NCI-H146 treated with DMSO at 0.1 percent for 48 hours (cell line): ENCODE results near the gene CRLF1.
"Not testable (repeated sequence)": the region's sequence is repeated elsewhere in the genome, so short reads cannot be mapped to it uniquely, and the experiment has no call there.

Experiments
- DNase-seq: peaks from one replicate; lab custom pipeline; 2025; ENCODE audit not compliant: unreplicated experiment; lab: John Stamatoyannopoulos, UW

The CRLF1 gene

DNA sequence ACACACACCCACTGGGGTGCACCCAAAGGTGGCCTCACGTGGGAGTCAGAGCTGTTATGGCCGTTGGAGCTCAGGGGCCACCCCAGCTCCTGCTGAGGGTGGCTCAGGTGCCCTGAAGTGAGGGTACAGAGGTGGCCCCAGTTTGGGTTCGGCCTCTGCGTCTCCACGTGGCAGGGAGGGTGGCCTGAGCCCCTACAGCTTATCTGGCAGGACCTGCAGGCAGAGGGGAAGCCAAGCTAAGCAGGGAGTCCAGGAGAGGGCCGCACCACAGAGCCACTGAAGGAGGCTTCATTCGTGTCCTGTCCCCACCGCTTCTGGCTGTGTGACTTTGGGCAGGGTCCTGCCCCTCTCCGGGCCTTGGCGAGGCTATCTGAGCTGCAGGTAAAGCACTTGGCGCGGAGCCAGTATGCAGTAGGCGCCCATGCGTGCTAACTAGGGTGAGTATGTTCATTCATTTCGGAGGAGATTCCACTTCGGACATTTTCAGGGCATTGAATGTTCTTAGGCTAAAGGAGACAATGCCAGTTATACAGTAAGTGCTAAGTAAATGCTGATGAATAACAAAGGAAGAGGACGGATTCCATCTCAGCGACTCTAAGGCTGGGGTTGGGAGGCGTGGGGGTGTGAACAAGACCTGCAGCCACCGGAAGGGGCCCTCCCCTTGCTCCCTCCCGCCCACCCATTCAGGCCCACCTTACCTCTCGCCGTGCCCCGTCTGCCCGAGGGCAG lies 13.1 kb downstream of the CRLF1 start:
- DNase-seq: no peak

DNA sequence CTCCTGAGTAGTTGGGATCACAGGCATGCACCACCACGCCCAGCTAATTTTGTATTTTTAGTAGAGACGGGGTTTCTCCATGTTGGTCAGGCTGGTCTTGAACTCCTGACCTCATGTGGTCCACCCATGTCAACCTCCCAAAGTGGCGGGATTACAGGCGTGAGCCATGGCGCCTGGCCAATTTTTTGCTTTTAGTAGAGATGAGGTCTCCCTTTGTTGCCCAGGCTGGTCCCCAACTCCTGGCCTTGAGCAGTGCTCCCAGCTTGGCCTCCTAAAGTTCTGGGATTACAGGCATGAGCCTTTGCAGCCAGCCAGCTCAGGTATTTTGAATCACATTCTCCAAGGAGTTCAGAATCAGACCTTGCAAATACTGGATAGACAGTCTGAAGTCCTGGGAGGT lies 13.9 kb downstream of the CRLF1 start:
- not testable (repeated sequence) for DNase-seq

DNA sequence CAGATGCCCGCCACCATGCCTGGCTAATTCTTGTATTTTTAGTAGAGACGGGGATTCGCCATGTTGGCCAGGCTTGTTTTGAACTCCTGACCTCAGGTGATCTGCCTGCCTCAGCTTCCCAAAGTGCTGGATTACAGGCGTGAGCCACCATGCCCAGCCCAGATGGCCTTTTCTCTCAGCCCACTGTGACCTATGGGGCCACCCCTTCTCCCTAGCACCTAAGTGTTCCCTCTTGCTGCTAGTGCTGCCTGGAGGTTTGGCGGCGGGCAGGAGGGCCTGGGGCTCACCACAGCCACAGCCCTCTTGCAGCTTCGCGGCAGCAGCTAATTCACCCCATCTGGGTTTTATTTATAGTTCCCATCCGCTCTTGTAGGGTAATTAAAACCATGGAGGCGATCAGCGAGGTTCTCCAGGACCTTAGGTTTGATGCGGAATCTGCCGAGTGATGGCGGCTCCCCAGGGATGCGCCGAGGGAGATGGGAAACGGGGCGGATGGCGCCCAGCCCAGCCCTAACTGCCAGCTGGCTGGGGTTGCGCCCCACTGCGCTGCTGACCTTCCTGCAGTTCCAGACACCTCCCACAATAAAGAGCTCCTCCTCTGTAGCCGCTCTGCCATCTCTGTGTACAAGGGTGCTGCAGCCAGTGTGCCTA lies 14.7 kb downstream of the CRLF1 start:
- no peak for DNase-seq

DNA sequence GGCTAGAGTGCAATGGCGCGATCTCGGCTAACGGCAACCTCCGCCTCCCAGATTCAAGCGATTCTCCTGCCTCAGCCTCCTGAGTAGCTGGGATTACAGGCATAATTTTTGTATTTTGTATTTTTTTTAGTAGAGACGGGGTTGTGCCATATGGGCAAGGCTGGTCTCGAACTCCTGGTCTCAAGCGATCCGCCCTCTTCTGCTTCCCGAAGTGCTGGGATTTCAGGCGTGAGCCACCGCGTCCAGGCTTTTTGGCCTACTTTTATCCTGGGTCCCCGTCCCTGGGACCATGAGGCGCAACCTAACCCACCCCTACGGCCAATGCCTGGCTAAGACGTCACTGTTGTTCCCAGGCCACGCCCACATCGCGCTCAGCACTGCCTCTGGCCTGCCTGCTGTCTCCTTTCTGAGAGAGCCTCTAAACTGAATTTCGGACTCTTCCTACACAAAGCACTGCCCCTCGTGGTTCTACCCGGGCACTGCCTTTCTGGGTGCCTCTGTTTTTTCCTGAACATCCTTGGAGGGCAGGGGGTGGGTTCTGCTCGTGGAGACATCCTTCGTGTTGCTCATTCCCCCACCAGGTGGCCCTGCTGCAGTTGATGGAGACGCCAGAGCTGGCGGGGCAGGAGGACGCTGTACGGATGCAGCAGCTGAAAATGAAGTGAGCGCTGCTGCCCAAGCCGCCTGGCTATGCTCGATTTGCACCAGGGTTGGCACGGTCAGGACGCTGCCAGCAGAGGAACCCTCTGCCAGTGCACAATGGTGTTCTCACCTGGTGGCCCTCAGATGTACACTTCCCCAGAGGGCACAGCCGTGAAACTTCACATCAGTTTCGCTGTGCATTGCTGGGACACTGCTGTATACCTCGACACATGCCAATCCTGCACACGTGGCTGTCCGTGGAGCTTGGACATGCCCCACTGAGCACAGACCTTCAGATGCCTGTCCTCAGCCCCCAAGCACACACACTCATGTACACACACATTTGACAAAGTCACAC lies 16.0 kb downstream of the CRLF1 start:
- DNase-seq: no peak

DNA sequence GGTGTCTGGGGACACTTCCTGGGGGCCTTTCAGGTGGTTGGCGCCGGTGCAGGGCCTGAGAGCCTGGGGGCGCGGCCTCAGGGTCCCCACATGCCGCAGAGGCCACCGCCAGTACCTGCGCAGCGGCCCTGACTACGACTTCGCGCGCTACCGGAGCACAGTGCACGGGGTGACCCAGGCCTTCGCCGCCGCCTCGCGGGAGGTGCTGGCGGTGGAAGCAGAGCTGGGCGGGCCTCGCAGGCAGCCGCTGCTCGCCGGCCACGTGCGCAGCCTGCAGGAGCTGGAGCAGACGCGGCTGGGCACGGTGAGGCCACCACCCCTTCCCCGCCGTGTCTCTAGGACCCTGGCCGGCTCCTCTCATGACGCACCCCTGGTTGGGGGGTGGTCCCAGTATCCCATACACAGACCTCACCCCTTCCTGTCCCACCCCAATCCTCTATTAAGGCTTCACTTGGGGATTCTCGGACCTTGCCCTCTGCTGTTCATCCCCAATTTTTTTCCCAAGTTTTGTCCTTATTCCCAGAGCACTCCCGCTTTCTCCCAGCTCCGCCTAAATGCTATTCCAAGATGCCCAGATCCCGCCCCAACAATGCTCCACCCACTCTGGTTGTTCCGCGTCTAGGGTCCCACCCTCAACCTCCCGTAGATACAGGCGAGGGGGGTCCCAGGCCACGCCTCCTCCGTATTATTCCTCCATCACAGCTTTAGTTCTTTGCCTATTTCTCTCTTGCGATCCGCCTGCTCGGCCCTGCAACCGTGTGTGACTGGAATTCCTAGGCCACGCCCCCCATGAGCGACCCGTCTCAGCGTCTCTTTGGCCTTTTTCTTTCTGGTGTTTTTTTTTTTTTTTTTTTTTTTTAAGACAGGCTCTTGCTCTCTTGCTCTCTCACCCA lies 17.0 kb downstream of the CRLF1 start:
- peak; percentile 60 for DNase-seq

DNA sequence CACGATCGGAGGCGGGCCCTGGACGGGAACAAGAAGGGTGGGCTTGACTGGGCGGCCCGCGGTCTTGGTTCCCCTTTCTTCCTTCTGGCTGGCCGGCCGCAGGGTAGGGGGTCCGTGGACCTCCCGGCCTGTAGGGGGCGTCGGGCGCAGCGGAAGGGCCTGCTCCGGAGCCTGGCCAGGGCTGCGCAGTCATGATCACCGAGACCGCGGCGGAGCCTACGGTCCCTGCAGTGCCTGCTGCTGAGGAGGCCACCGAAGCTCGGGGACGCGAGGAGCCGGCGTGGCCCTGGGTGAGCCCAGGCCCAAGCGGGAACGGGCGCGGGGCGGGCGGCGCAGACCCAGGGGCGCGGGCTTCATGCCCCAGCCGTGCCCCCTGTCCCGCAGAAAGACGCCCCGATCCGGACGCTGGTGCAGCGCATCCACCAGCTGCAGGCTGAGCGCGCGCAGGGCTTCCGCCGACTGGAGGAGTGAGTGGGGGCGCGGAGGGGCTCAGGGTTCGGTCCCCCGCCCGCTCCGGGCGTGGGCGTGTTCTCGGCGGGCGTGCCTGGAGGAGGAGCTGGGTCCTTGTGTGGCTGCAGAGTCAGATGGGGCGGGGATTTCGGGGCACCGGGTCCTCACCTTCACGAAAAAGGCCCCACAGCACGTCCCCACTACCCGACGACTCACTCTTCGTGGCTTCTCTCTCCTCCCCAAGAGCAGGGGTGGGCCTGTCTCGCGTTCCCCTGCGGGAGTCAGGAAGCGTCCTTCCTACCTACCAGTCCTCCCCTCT lies 17.8 kb downstream of the CRLF1 start, which contains the start of gene REX1BD:
REX1BD (plus strand) TSS at position 188 of the 769 bp plus-strand sequence; CDS start at position 192, 4 bp downstream.
- DNase-seq: peak; percentile 80

DNA sequence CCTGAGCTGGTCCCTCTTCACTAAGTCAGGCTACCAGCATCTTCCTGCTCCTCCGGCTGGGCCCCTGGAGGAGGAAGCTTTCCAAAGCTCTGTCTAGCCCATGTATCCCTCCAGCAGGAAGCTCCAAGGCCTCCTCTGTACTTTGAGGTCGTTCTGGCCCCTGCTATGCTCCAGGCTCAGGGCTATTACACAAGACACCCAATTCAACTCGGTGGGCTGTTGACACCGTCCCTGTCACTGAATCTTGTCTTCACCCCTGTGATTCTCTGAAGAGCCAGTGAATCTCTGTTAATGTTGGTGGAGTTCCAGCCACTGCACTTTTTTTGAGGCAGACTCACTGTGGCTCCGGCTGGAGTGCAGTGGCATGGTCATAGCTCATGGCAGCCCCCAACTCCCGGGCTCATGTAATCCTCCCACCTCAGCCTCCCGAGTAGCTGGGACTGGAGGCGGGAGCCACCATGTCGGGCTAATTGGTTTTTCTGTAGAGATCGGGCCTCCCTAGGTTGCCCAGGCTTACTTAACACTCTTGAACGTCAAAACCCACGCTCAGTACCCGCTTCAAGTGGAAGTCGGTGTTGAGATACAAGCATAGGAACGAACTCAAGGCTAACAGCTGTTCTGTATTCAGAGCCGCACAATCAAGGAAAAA lies 18.5 kb downstream of the CRLF1 start:
- no peak for DNase-seq

DNA sequence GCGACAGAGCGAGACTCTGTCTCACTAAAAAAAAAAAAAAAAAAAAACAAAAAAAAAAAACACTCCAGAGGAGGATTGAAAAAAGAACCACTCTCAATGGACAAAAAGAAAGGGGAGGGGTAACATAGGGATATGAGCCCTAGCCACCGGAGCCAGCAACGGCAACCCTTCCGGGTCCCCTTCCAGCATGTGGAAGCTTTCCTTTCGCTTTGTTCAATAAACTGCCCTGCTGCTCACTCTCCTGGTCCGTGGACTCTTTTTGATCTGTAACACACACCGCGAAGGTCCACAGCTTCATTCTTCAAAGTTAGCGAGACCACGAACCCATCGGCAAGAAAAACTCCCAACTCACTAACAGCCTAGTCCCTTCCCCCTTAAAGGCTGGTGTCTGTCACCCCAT lies 19.0 kb downstream of the CRLF1 start:
- no peak for DNase-seq

DNA sequence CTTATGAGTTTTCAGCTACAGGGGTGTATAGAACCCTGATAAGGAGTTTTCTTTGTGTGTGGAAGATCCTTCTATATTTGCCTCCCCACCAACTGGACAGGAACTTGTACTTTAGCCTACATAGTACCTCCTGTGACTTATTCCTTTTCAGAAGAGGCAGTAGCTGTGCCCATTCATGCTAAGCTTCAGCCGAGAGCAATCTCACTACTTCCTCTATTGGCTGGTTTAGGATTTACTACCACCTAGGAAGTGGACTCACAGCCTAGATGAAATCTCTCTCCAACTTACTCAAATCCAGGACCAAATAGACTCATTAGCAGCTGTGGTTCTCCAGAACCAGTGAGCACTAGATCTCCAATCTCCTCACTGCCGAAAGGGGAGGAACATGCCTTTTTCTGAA lies 20.3 kb downstream of the CRLF1 start:
- DNase-seq: no peak

DNA sequence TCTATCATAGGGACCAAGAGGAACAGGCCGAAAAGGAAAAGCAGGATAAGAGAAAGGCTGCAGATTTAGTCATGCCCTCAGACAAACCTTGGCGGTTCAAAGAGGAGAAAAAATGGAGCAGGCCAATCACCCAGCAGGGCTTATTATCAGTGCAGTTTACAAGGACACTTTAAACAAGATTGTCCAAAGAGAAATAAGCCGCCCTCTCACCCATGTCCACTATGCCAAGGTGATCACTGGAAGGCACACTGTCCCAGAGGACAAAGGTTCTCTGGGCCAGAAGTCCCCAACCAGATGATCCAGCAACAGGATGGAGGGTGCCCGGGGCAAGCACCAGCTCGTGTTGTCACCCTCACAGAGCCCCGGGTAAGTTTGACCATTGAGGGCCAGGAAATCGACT lies 26.3 kb downstream of the CRLF1 start:
- no peak for DNase-seq

DNA sequence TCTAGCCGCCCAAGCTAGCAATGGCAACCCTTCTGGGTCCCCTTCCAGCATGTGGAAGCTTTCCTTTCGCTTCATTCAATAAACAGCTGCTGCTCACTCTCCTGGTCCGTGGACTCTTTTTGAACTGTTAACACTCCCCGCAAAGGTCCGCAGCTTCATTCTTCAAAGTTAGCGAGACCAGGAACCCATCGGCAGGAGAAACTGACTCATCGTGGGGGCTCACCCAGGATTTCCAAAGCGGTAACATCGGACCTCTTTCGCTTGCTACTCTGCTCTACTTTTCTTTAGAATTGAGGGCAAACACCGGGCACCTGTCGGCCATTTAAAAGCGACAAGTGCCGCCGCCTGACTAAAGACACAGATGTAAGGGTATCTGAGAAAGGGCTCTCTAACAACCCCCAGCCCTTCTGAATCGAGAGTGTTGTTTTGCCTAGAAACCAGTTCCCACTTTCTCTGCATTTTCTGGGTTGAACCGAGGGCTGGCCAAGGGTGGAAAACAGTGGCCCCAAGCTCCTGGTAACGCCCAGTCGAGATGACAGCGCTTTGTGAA lies 29.2 kb downstream of the CRLF1 start:
- DNase-seq: no peak

DNA sequence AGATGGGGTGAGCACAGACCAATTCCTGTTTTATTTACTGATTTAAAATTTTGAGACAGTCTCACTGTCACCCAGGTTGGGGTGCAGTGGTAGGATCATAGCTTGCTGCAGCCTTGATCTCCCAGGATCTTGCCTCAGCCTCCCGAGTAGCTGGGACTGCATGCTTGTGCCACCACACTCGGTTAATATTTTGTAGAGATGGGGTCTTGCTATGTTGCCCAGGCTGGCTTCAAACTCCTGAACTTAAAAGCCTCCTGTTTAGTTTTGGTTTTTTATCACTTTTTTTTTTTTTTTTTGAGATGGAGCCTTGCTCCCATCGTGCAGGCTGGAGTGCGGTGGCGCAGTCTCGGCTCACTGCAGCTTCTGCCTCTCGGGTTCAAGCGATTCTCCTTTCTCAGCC lies 30.2 kb downstream of the CRLF1 start:
- DNase-seq: no peak

DNA sequence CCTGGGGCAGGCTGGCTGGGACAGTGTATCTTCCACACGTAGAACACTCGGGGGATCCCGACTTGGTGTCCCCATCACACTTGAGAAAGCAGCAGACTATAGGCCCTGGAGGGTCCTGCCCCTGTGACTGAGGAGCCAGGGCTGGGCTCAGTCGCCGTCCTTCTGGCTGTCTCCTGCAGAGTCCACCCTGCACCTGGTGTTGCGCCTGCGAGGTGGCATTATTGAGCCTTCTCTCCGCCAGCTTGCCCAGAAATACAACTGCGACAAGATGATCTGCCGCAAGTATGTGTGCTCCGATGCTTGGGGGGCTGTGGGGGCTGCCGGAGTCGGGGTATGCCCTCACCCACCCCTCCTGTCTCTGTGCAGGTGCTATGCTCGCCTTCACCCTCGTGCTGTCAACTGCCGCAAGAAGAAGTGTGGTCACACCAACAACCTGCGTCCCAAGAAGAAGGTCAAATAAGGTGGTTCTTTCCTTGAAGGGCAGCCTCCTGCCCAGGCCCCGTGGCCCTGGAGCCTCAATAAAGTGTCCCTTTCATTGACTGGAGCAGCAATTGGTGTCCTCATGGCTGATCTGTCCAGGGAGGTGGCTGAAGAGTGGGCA lies 31.8 kb downstream of the CRLF1 start:
- no peak for DNase-seq

DNA sequence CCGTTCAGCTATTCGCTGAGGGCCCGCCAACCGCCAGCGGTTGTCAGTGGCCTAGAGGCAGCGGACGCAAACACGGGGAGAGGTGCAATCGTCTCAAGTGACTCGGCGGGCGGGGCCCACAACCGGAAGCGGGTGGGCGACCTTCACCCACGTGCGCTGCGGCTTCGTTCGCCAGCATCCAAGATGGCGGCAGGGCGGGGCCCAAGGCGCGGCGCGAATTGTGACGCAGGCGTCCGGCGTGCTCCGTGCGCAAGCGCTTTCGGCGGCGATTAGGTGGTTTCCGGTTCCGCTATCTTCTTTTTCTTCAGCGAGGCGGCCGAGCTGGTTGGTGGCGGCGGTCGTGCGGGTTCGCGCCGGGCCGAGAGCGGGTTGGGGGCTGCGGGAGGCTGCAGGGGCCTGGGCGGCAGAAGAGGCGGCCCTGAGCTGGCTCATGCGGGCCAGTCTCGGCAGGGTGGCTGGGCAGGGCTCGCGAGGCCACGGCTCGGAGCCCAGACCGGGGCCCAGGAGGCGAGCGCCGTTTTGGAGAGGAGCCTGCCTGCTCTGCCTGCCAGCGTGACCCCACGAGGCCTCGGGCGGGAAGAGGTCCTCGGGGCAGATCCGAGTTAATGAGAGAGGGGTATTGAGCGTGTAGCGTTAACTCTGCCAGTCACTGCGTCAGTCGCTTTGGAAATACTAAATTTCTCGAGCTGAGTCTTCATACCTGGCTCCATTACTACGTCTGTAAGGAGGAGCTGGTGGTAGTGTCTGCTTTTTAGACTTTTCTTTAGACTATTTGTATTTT lies 34.8 kb downstream of the CRLF1 start, which contains the start of gene UBA52:
UBA52 (plus strand) TSS at position 294 of the 781 bp plus-strand sequence. CDS start 1,444 bp downstream, outside the sequence.
- DNase-seq: peak; percentile 96

DNA sequence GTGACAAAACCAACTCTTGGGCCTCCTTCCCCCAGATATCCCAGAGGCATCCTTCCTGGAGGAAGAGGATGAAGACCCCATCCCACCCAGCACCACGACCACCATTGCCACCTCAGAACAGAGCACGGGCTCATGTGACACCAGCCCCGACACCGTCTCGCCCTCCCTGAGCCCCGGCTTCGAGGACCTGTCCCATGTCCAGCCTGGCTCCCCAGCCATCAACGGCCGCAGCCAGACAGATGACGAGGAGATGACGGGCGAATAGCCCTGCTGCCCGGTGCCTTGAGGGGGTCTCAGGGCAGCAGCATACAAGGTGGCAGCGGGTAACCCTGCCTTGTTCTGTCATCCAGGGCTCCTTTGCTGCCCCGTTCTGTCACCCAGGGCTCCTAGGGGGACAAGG lies 38.2 kb downstream of the CRLF1 start:
- DNase-seq: no peak

DNA sequence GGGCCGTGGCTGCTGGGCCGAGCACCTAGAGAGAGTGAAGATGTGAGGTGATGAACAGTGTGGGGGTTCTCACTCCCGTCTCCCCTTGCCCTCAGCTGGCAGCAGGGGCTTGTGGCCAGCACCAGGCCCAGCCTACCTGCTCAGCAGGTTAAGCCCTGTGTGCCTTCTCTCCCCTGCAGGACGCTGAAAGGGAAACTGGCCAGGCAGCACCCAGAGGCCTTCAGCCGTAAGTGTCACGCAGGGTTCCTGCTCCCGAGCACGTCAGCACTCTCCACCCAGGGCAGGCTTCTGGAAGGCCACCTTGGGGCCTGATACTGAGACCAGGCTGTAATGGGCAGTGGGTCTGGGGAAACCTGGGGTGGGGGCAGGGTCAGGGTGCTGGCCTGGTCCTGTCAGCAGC lies 39.6 kb downstream of the CRLF1 start:
- no peak for DNase-seq

DNA sequence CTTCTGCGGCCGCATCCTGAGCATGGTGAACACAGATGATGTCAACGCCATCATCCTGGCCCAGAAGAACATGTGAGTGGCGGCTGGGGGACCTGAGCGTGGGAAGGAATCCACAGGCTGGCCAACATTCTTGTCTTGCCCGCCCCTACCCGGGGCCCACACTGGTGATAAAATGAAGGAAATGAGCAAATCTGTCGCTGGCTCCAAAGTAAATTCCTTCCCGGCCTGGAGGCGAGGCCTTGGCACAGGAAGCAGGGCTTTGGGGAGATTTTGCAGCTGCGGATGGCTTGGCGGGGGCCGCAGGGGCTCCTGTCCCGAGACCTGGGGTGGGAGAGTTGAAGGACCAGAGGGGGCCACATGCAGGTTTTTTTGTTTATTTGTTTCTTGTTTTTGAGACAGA lies 44.5 kb downstream of the CRLF1 start:
- DNase-seq: no peak

DNA sequence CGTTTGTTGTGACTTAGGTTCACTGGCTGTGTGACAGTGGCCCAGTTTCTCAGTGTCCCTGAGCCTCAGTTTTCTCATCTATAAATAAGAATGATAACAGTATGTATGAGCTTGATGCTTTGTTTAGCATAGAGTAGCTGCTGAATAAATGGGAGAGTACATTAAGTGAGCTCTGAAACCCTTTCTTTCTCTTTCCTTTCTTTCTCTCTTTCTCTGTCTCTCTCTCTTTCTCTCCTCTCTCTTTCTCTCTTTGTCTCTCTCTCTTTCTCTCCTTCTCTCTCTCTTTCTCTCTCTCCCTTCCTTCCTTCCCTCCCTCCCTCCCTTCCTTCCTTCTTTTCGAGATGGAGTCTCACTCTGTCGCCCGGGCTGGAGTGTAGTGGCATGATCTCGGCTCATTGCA lies 46.9 kb downstream of the CRLF1 start:
- no peak for DNase-seq
